Uterus (tissue), 4 donors: ENCODE results near the gene MRPL55. TPM values are rescaled to one million over a fixed set of nuclear protein-coding genes. Genes with fewer than 3 reads are reported as not detected.

Experiments
- DNase-seq, 2 donors: peaks; one replicate each; pipeline ENCODE4 v3.0.0-alpha.2; 2019 to 2020
- H3K27ac ChIP-seq, 2 donors: fragments of 200-600 bp; sonication (generic); 1 replicate in 1 of 2; 2 replicates in 1 of 2; pipeline ENCODE4 v1.5.1; 2016 to 2018
- H3K27me3 ChIP-seq, 2 donors: fragments of 200-600 bp; sonication (generic); one replicate each; pipeline ENCODE4 v1.5.1; 2018 to 2019; ENCODE audit warnings: control low read depth in 1 of 2
- H3K36me3 ChIP-seq, 2 donors: fragments of 200-600 bp; sonication (generic); one replicate each; pipeline ENCODE4 v1.5.1; 2019; ENCODE audit warnings: control low read depth in 1 of 2
- H3K4me1 ChIP-seq, 2 donors: fragments of 200-600 bp; sonication (generic); one replicate each; pipeline ENCODE4 v1.5.1; 2018 to 2019; ENCODE audit warnings: control low read depth in 1 of 2
- H3K4me3 ChIP-seq, 2 donors: fragments of 200-600 bp; sonication (generic); 1 replicate in 1 of 2; 2 replicates in 1 of 2; pipeline ENCODE4 v1.5.1; 2018 to 2019; ENCODE audit warnings: mild to moderate bottlenecking in 1 of 2
- H3K9me3 ChIP-seq, 2 donors: fragments of 200-600 bp; sonication (generic); one replicate each; pipeline ENCODE4 v1.5.1; 2019; ENCODE audit warnings: control low read depth in 1 of 2
- POLR2A ChIP-seq, 2 donors: fragments of 450-650 bp; IDR thresholded peaks; one replicate each; pipeline ENCODE4 v1.6.1; 2016; ENCODE audit warnings: antibody characterized with exemption in 2 of 2, mild to moderate bottlenecking in 1 of 2, moderate library complexity in 1 of 2
- intact Hi-C: fragments of 100-400 bp; cut with DNase I; formaldehyde crosslinking; loops from one replicate; pipeline ENCODE4 v1.15.1; 2023; ENCODE audit warnings: low total_unique reads
- total RNA-seq, 4 donors: library from RNA; depleted of rRNA in 3 of 4; stranded (reverse); fragments of >200 nt in 3 of 4; gene quantifications; one replicate each; pipeline versions ENCODE4 v1.1.0 to v1.2.4, GENCODE V29; 2014 to 2023
- TF ChIP-seq, protein P1 (sequence below), 4 experiments: fragments of 200-600 bp in 2 of 4; fragments of 450-650 bp in 2 of 4; sonication (generic) in 2 of 4; IDR thresholded peaks; one replicate each; pipeline ENCODE4 v1.5.1; 2016 to 2019; ENCODE audit warnings: antibody characterized with exemption in 4 of 4, mild to moderate bottlenecking in 2 of 4, moderate library complexity in 1 of 4
- donor health status: DM: yes; HTN: yes; CAD: no.

The MRPL55 gene
- total RNA-seq, 4 donors from 2014 or later, result 19.4 to 43.4 (median 33.6) TPM

DNA sequence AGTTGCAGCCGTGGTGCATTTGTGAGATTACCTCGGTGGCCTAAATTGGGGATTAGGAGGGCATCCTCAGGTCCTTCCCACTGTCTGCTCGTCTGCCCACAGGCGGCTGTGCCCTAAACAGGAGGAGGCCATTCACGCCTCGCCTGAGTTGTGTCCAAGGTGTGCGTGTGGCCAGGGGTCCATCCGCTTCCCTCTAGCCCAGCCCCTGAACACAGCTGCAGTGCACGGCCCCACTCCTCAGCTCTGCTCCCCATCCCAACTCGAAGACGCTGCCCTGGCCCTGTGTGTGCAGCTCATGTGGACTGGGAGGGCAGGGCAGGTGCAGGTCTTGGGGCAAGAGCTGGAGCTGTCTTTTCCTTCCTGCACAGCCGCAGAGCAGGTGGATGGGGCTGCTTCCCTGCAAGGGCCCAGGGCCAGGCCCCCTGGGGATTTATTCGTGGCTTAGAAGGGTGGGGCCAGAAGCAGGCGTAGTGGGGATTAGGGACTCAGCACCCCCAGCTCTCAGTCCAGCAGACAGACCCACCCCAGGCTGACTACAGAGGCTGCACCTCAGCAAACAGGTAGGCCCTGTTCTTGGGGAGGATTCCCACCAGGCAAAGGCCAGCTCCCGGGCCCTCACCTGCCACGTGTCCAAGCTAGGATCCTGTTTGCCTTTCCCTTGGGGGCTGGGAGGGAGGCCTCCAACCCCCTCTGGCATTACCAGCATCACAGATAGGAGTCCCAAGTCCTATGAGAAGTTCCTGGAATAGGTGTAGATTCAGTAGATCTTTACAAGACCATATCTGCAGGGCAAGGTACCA lies 35.3 kb upstream of the MRPL55 start:
- intact Hi-C loops, result no loop called here
- Histone ChIP-seq H3K9me3 (no peaks in the 10 kb centered on the region), H3K36me3 (no peaks in the 10 kb centered on the region), H3K27ac (no peak overlapping the region), H3K4me1 (peaks cover 10 to 41% of the 10 kb centered on the region in 2 donors), H3K27me3 (no peaks in the 10 kb centered on the region), H3K4me3 (no peak overlapping the region)
- DNase-seq, result no peak
- no peak for TF ChIP-seq POLR2A (IDR thresholded peaks at IDR 0.05)
- TF ChIP-seq, protein P1, sequence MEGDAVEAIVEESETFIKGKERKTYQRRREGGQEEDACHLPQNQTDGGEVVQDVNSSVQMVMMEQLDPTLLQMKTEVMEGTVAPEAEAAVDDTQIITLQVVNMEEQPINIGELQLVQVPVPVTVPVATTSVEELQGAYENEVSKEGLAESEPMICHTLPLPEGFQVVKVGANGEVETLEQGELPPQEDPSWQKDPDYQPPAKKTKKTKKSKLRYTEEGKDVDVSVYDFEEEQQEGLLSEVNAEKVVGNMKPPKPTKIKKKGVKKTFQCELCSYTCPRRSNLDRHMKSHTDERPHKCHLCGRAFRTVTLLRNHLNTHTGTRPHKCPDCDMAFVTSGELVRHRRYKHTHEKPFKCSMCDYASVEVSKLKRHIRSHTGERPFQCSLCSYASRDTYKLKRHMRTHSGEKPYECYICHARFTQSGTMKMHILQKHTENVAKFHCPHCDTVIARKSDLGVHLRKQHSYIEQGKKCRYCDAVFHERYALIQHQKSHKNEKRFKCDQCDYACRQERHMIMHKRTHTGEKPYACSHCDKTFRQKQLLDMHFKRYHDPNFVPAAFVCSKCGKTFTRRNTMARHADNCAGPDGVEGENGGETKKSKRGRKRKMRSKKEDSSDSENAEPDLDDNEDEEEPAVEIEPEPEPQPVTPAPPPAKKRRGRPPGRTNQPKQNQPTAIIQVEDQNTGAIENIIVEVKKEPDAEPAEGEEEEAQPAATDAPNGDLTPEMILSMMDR (IDR thresholded peaks at IDR 0.05), result no peak

DNA sequence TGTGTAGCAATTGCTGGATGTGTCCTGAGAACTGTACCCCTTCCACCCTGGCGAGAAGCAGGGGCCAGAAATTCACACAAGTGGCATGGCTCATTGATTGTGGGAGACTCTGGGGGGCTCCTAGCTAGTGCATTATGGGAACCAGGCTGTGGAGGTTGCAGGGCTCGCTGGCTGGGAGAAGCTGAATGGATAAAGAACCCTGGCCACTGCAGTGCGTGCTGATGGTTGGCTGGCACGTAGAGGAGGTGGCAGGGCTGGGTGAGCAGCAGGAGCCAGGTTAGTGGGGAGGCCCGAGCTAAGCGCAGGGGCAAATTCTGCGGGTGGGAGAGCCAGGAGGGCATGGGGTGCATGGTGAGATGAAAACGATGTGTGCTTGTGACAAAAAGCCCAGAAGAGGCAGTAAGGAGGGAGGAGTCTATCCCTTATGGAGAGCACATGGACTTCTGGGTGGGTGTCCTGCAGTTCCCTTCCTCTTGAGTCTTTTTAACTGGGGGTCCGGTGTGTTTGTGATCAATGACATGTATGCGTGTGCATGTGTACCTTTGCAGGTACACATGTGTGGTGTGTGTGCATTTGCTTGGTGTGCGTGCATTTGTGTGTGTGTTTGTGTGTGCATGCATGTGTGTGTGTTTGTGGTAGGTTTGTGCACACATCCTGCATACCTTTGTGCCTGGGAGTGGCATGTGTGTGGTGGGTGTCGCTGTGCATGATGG lies 34.5 kb upstream of the MRPL55 start:
- DNase-seq, result no peak
- H3K27me3 ChIP-seq, result no peaks in the 10 kb centered on the region
- no peak overlapping the region for H3K4me3 ChIP-seq
- no peaks in the 10 kb centered on the region for H3K9me3 ChIP-seq
- H3K4me1 ChIP-seq, result peaks cover 2 to 33% of the 10 kb centered on the region in 2 donors
- no peak overlapping the region for H3K27ac ChIP-seq
- TF ChIP-seq, protein P1 (IDR thresholded peaks at IDR 0.05), result no peak
- TF ChIP-seq POLR2A (IDR thresholded peaks at IDR 0.05), result no peak
- no peaks in the 10 kb centered on the region for H3K36me3 ChIP-seq
- intact Hi-C loops, result no loop called here

DNA sequence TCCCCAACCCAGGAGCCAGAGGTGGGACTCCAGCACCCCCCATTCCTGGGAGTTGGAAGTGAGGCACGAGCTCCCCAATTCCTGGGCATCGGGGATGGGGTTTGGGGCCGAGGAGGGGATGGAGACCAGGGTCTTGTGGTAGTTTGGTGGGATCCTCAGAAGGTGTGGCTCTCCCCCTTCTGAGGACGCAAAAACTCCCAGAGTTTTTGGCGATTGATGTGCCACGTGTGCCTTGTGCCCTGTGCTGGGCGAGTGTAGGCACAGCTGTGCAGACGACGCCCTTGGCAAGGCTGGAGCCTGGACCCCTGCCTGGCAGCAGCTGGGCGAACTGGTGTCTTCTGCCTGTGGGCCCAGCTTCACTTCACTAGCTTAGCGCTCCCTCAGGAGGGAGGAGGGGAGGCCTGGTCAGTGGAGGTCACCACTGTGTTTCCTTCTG lies 33.6 kb upstream of the MRPL55 start:
- no peak overlapping the region for H3K27ac ChIP-seq
- TF ChIP-seq, protein P1 (IDR thresholded peaks at IDR 0.05), result no peak
- no peak for TF ChIP-seq POLR2A (IDR thresholded peaks at IDR 0.05)
- H3K27me3 ChIP-seq, result no peaks in the 10 kb centered on the region
- H3K4me3 ChIP-seq, result no peak overlapping the region
- no peaks in the 10 kb centered on the region for H3K36me3 ChIP-seq
- peaks cover 0 to 26% of the 10 kb centered on the region in 2 donors for H3K4me1 ChIP-seq
- H3K9me3 ChIP-seq, result no peaks in the 10 kb centered on the region
- DNase-seq, result no peak
- intact Hi-C loops, result no loop called here

DNA sequence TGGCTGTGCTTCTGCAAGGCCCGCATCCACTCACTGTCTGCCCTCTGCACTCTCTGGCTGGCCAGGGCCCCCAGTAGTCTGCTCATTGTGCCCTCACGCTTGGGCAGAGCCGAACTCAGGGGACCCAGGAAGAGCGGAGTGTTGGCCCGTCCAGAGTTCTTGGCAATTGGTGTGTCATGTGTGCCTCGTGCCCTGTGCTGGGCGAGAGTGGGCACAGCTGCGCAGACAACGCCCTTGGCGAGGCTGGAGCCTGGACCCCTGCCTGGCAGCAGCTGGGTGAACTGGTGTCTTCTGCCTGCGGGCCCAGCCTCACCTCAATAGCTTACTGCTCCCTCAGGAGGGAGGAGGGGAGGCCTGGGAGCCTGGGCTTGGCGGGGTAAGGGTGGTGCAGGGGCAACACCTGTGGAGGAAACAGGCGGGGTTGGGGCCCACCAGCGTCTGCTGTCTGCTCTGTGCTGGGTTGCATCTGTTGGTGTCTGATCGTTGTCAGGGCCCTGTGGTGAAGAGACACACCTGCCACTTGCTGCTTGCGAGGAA lies 33.1 kb upstream of the MRPL55 start:
- peak; percentile 16 to 17 for DNase-seq
- no peaks in the 10 kb centered on the region for H3K36me3 ChIP-seq
- H3K27me3 ChIP-seq, result no peaks in the 10 kb centered on the region
- no peak overlapping the region for H3K4me3 ChIP-seq
- peak overlapping the region; percentile 87 to 96 for H3K27ac ChIP-seq
- H3K4me1 ChIP-seq, result peaks cover 0 to 26% of the 10 kb centered on the region in 2 donors
- TF ChIP-seq, protein P1 (IDR thresholded peaks at IDR 0.05), result no peak
- TF ChIP-seq POLR2A (IDR thresholded peaks at IDR 0.05), result no peak
- intact Hi-C loops, result no loop called here
- H3K9me3 ChIP-seq, result no peaks in the 10 kb centered on the region
